Upper lobe of right lung (tissue), 1 donor: ENCODE data around the gene DNAI1. TPM values are rescaled to one million over a fixed set of nuclear protein-coding genes. Genes with fewer than 3 reads are reported as not detected.
A peak's percentile ranks its signal among the peaks of the same experiment; 100 is the strongest.

Experiments
- ATAC-seq: fragments of 200-7000 bp; cut with Tn5 transposase; one replicate; pipeline ENCODE4 v1.9.1; 2020; ENCODE audit warnings: mild to moderate bottlenecking, moderate library complexity
- DNase-seq: peaks from one replicate; pipeline ENCODE4 v3.0.0-alpha.2; 2020
- H3K27ac ChIP-seq: fragments of 200-600 bp; one replicate; pipeline ENCODE4 v1.8.0; 2022
- H3K27me3 ChIP-seq: fragments of 200-600 bp; one replicate; pipeline ENCODE4 v1.8.0; 2022; ENCODE audit warnings: mild to moderate bottlenecking
- H3K36me3 ChIP-seq: fragments of 200-600 bp; one replicate; pipeline ENCODE4 v1.8.0; 2022
- H3K4me1 ChIP-seq: fragments of 200-600 bp; one replicate; pipeline ENCODE4 v1.8.0; 2022
- H3K4me3 ChIP-seq: fragments of 200-600 bp; one replicate; pipeline ENCODE4 v1.8.0; 2022; ENCODE audit warnings: mild to moderate bottlenecking
- H3K9me3 ChIP-seq: fragments of 200-600 bp; one replicate; pipeline ENCODE4 v1.8.0; 2022
- intact Hi-C: fragments of 100-400 bp; cut with DNase I; formaldehyde crosslinking; loops from one replicate; pipeline ENCODE4 v1.11.0; 2022
- long read RNA-seq: library from polyadenylated mRNA; unstranded; transcript quantifications from one replicate; pipeline ENCODE4 v2.0.0, GENCODE V29; 2021
- total RNA-seq: library from RNA; stranded (reverse); fragmentation: NEBNext Ultra II Directional; extraction: Animal tissue kit (Norgen Biotek cat#: 25700); gene quantifications from one replicate; pipeline ENCODE4 v1.2.1, GENCODE V29; 2021
- TF ChIP-seq, protein P1 (sequence below): fragments of 200-600 bp; IDR thresholded peaks from one replicate; pipeline ENCODE4 v1.8.0; 2022; ENCODE audit warnings: antibody characterized with exemption
- donor health status: DM: no; HTN: yes; CAD: no; lungs with severe emphysema.

Gene DNAI1
- total RNA-seq = not detected
- long read RNA-seq = 0 reads

DNA sequence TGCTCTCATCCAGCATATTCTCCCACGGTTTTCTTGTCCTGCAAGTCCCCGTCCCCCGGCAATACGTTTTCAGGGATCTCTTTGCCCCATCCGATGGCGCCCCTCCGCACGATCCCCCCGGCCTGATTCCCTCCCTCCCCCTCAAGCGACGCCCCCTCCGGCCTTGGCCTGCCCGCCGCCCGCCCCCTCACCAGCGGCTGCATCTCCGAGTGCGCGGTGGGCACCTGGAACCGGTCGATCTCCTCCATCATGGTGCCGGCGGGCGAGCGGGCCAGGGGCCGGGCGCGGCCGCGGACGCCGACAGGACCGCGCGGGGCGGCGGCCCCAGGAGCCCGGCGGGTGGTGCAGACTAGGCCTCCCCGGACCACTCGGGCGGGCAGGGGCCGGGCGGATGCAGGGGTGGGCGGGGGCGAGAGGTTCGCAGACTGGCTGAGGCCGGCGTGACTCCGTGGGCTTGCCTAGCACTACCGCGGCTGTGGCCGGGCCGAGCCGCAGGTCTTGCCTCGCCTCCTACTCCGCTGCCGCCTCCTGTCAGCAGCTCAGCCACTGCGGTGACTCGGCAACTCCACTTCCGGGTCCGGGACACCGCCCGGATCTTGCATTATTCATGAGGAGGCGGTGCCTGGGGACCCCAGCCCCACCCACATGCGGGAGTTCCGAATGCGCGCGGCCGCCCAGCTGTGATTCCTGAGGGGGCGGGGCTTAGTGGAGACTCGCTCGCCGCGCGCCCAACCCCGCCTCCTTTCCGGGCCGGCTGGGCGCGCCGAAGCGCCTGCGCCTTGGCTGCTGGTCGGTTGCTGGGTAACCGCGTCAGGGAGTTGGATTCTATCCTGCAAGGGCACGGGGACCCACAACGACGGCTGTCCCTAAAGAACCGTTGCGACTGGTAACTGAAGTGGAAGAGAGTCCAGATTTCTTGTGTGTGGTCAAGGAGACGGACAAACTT is at the start of gene DNAI1, which contains the start of gene FAM219A:
Gene DNAI1, plus strand, starts transcription at position 793 of the 946 bp plus-strand sequence. CDS start 201 bp downstream, outside the sequence.
Gene FAM219A, minus strand, starts transcription at position 558 of the 946 bp plus-strand sequence. Its CDS starts 307 bp downstream, at position 251.
- H3K27me3 ChIP-seq = no peaks in the 10 kb centered on the region
- DNase-seq = peak; percentile 99
- intact Hi-C loops = no loop called here
- H3K4me1 ChIP-seq = peaks cover 14% of the 10 kb centered on the region
- ATAC-seq = peak; percentile 99
- H3K4me3 ChIP-seq = peak within 1 kb of the TSS; percentile 82
- peak within 1 kb of the TSS; percentile 63 for H3K27ac ChIP-seq
- H3K36me3 ChIP-seq = no peaks in the 10 kb centered on the region
- H3K9me3 ChIP-seq = no peaks in the 10 kb centered on the region
- TF ChIP-seq, protein P1, sequence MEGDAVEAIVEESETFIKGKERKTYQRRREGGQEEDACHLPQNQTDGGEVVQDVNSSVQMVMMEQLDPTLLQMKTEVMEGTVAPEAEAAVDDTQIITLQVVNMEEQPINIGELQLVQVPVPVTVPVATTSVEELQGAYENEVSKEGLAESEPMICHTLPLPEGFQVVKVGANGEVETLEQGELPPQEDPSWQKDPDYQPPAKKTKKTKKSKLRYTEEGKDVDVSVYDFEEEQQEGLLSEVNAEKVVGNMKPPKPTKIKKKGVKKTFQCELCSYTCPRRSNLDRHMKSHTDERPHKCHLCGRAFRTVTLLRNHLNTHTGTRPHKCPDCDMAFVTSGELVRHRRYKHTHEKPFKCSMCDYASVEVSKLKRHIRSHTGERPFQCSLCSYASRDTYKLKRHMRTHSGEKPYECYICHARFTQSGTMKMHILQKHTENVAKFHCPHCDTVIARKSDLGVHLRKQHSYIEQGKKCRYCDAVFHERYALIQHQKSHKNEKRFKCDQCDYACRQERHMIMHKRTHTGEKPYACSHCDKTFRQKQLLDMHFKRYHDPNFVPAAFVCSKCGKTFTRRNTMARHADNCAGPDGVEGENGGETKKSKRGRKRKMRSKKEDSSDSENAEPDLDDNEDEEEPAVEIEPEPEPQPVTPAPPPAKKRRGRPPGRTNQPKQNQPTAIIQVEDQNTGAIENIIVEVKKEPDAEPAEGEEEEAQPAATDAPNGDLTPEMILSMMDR = no peak

- no peak for ATAC-seq
- Histone ChIP-seq H3K4me3 (no peak overlapping the region), H3K4me1 (no peaks in the 10 kb centered on the region), H3K27ac (no peak overlapping the region), H3K36me3 (peaks cover 9% of the 10 kb centered on the region), H3K27me3 (no peaks in the 10 kb centered on the region), H3K9me3 (no peaks in the 10 kb centered on the region)
- TF ChIP-seq, protein P1 = no peak
- intact Hi-C loops = no loop called here
- DNase-seq = no peak
Measured at GRCh38 chr9:34409154-34409553, 49.5 kb upstream of the DNAI1 start.

GRCh38 chr9:34412336-34412735 is 46.3 kb upstream of the DNAI1 start:
- intact Hi-C loops = loop anchor here (10.0 kb wide), 1 partner anchor 92 kb away; no protein-coding TSS in a partner anchor
- Histone ChIP-seq H3K36me3 (no peaks in the 10 kb centered on the region), H3K27ac (no peak overlapping the region), H3K9me3 (no peaks in the 10 kb centered on the region), H3K4me1 (no peaks in the 10 kb centered on the region), H3K4me3 (no peak overlapping the region), H3K27me3 (no peaks in the 10 kb centered on the region)
- DNase-seq = no peak
- TF ChIP-seq, protein P1 = no peak
- no peak for ATAC-seq

GRCh38 chr9:34413231-34413852 is 45.3 kb upstream of the DNAI1 start:
- ATAC-seq = peak; percentile 45
- Histone ChIP-seq H3K4me1 (no peaks in the 10 kb centered on the region), H3K27ac (no peak overlapping the region), H3K4me3 (no peak overlapping the region), H3K9me3 (no peaks in the 10 kb centered on the region), H3K36me3 (no peaks in the 10 kb centered on the region), H3K27me3 (no peaks in the 10 kb centered on the region)
- no peak for DNase-seq
- TF ChIP-seq, protein P1 = no peak
- intact Hi-C loops = loop anchor here (10.0 kb wide), 1 partner anchor 91 kb away; no protein-coding TSS in a partner anchor

DNA sequence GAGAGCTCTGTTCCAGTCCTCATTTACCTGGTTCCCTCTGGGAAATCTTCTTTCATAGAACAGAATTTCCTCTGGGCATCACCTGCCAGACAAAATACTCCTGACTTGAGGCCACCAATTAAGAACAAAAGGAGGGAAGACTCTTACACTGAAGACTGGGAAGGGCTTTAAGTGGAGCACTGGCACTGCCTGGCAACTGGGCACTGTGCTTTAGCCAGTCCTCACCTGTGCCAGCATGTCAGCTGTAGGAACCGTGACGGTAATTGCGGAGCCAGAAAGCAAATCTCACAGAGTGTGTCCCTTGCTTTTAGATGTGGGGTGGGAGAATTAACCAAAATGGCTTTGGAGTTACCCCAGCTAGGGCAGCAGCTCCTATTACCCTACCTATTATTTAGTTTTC is 40.9 kb upstream of the DNAI1 start:
- TF ChIP-seq, protein P1 = no peak
- H3K9me3 ChIP-seq = no peaks in the 10 kb centered on the region
- ATAC-seq = no peak
- H3K27me3 ChIP-seq = no peaks in the 10 kb centered on the region
- H3K27ac ChIP-seq = no peak overlapping the region
- H3K4me3 ChIP-seq = no peak overlapping the region
- intact Hi-C loops = loop anchor here (10.0 kb wide), 1 partner anchor 87 kb away; no protein-coding TSS in a partner anchor
- no peaks in the 10 kb centered on the region for H3K4me1 ChIP-seq
- H3K36me3 ChIP-seq = no peaks in the 10 kb centered on the region
- DNase-seq = no peak
